ENCODE measurements around the gene ATG7. TPM values are rescaled to one million over a fixed set of nuclear protein-coding genes. Genes with fewer than 3 reads are reported as not detected.
"Not testable (repeated sequence)": the region's sequence is repeated elsewhere in the genome, so short reads cannot be mapped to it uniquely, and the experiment has no call there.

ATG7 gene
- polyA plus RNA-seq, 1 donor = 16.6 TPM

GRCh38 chr3:11570789-11571495, 298.7 kb downstream of the ATG7 start:
- Histone ChIP-seq H3K27ac (ENCODE audit: low read length) (no peak overlapping the region), H3K4me1 (ENCODE audit: control insufficient read depth, insufficient read depth, low read length) (peaks cover 2% of the 10 kb centered on the region), H3K4me3 (ENCODE audit: low read length) (no peak overlapping the region), H3K9me3 (ENCODE audit: control insufficient read depth, low read depth, low read length) (no peaks in the 10 kb centered on the region), H3K36me3 (ENCODE audit: control insufficient read depth, insufficient read depth, low read length) (peaks cover 56% of the 10 kb centered on the region), H3K27me3 (ENCODE audit: control insufficient read depth, insufficient read depth, low read length) (no peaks in the 10 kb centered on the region)
- WGBS (ENCODE audit: insufficient coverage, low lambda C conversion rate) = 100% methylated on average over 2 of the region's 20 CpGs
- DNase-seq = no peak

GRCh38 chr3:11572660-11573059, 300.5 kb downstream of the ATG7 start:
- not testable (repeated sequence) for H3K27ac ChIP-seq (ENCODE audit: low read length); H3K4me3 ChIP-seq (ENCODE audit: low read length); H3K4me1 ChIP-seq (ENCODE audit: control insufficient read depth, insufficient read depth, low read length); DNase-seq; H3K27me3 ChIP-seq (ENCODE audit: control insufficient read depth, insufficient read depth, low read length); H3K9me3 ChIP-seq (ENCODE audit: control insufficient read depth, low read depth, low read length)
- 100% methylated on average over 1 of the region's 11 CpGs for WGBS (ENCODE audit: insufficient coverage, low lambda C conversion rate)
- H3K36me3 ChIP-seq (ENCODE audit: control insufficient read depth, insufficient read depth, low read length) = peaks cover 42% of the 10 kb centered on the region

GRCh38 chr3:11574981-11575669, 302.9 kb downstream of the ATG7 start:
- DNase-seq = no peak
- Histone ChIP-seq H3K4me3 (ENCODE audit: low read length) (no peak overlapping the region), H3K27me3 (ENCODE audit: control insufficient read depth, insufficient read depth, low read length) (no peaks in the 10 kb centered on the region), H3K9me3 (ENCODE audit: control insufficient read depth, low read depth, low read length) (no peaks in the 10 kb centered on the region), H3K36me3 (ENCODE audit: control insufficient read depth, insufficient read depth, low read length) (peaks cover 26% of the 10 kb centered on the region), H3K4me1 (ENCODE audit: control insufficient read depth, insufficient read depth, low read length) (no peaks in the 10 kb centered on the region), H3K27ac (ENCODE audit: low read length) (no peak overlapping the region)
- WGBS (ENCODE audit: insufficient coverage, low lambda C conversion rate) = no CpG with 5 or more reads among the region's 20 CpGs

- Histone ChIP-seq H3K9me3 (ENCODE audit: control insufficient read depth, low read depth, low read length) (no peaks in the 10 kb centered on the region), H3K36me3 (ENCODE audit: control insufficient read depth, insufficient read depth, low read length) (peaks cover 26% of the 10 kb centered on the region), H3K27me3 (ENCODE audit: control insufficient read depth, insufficient read depth, low read length) (no peaks in the 10 kb centered on the region), H3K4me1 (ENCODE audit: control insufficient read depth, insufficient read depth, low read length) (no peaks in the 10 kb centered on the region), H3K4me3 (ENCODE audit: low read length) (no peak overlapping the region), H3K27ac (ENCODE audit: low read length) (no peak overlapping the region)
- DNase-seq = no peak
- no CpG with 5 or more reads among the region's 10 CpGs for WGBS (ENCODE audit: insufficient coverage, low lambda C conversion rate)
Observed at GRCh38 chr3:11575677-11576076, 303.5 kb downstream of the ATG7 start.

- Histone ChIP-seq H3K27me3 (ENCODE audit: control insufficient read depth, insufficient read depth, low read length) (no peaks in the 10 kb centered on the region), H3K4me3 (ENCODE audit: low read length) (no peak overlapping the region), H3K4me1 (ENCODE audit: control insufficient read depth, insufficient read depth, low read length) (peaks cover 4% of the 10 kb centered on the region), H3K9me3 (ENCODE audit: control insufficient read depth, low read depth, low read length) (no peaks in the 10 kb centered on the region), H3K36me3 (ENCODE audit: control insufficient read depth, insufficient read depth, low read length) (peaks cover 22% of the 10 kb centered on the region), H3K27ac (ENCODE audit: low read length) (no peak overlapping the region)
- DNase-seq = no peak
- WGBS (ENCODE audit: insufficient coverage, low lambda C conversion rate) = no CpG with 5 or more reads among the region's 9 CpGs
Observed at GRCh38 chr3:11576453-11576852, 304.3 kb downstream of the ATG7 start.

- Histone ChIP-seq H3K27ac (ENCODE audit: low read length) (no peak overlapping the region), H3K9me3 (ENCODE audit: control insufficient read depth, low read depth, low read length) (no peaks in the 10 kb centered on the region), H3K36me3 (ENCODE audit: control insufficient read depth, insufficient read depth, low read length) (peaks cover 18% of the 10 kb centered on the region), H3K4me1 (ENCODE audit: control insufficient read depth, insufficient read depth, low read length) (peaks cover 12% of the 10 kb centered on the region), H3K4me3 (ENCODE audit: low read length) (no peak overlapping the region), H3K27me3 (ENCODE audit: control insufficient read depth, insufficient read depth, low read length) (no peaks in the 10 kb centered on the region)
- DNase-seq = no peak
- WGBS (ENCODE audit: insufficient coverage, low lambda C conversion rate) = no CpG with 5 or more reads among the region's 8 CpGs
Observed at GRCh38 chr3:11578169-11578568, 306.0 kb downstream of the ATG7 start.

GRCh38 chr3:11580645-11581044, 308.4 kb downstream of the ATG7 start:
- DNase-seq = no peak
- Histone ChIP-seq H3K4me3 (ENCODE audit: low read length) (no peak overlapping the region), H3K4me1 (ENCODE audit: control insufficient read depth, insufficient read depth, low read length) (peaks cover 12% of the 10 kb centered on the region), H3K27me3 (ENCODE audit: control insufficient read depth, insufficient read depth, low read length) (no peaks in the 10 kb centered on the region), H3K9me3 (ENCODE audit: control insufficient read depth, low read depth, low read length) (no peaks in the 10 kb centered on the region), H3K27ac (ENCODE audit: low read length) (no peak overlapping the region), H3K36me3 (ENCODE audit: control insufficient read depth, insufficient read depth, low read length) (peaks cover 1% of the 10 kb centered on the region)
- WGBS (ENCODE audit: insufficient coverage, low lambda C conversion rate) = no CpG with 5 or more reads among the region's 2 CpGs

- H3K27me3 ChIP-seq (ENCODE audit: control insufficient read depth, insufficient read depth, low read length) = no peaks in the 10 kb centered on the region
- 20% methylated on average over 1 of the region's 16 CpGs for WGBS (ENCODE audit: insufficient coverage, low lambda C conversion rate)
- H3K9me3 ChIP-seq (ENCODE audit: control insufficient read depth, low read depth, low read length) = no peaks in the 10 kb centered on the region
- peaks cover 12% of the 10 kb centered on the region for H3K4me1 ChIP-seq (ENCODE audit: control insufficient read depth, insufficient read depth, low read length)
- DNase-seq = peak in 1 of 2 donors; percentile 67
- H3K36me3 ChIP-seq (ENCODE audit: control insufficient read depth, insufficient read depth, low read length) = no peaks in the 10 kb centered on the region
- peak overlapping the region; percentile 29 for H3K27ac ChIP-seq (ENCODE audit: low read length)
- peak overlapping the region; percentile 26 for H3K4me3 ChIP-seq (ENCODE audit: low read length)
Observed at GRCh38 chr3:11581237-11582190, 309.3 kb downstream of the ATG7 start.

GRCh38 chr3:11582191-11582968, 310.2 kb downstream of the ATG7 start:
- no CpG with 5 or more reads among the region's 13 CpGs for WGBS (ENCODE audit: insufficient coverage, low lambda C conversion rate)
- H3K4me3 ChIP-seq (ENCODE audit: low read length) = peak overlapping the region; percentile 26
- H3K27ac ChIP-seq (ENCODE audit: low read length) = peak overlapping the region; percentile 29
- peak; percentile 51 to 73 for DNase-seq
- H3K9me3 ChIP-seq (ENCODE audit: control insufficient read depth, low read depth, low read length) = no peaks in the 10 kb centered on the region
- peaks cover 12% of the 10 kb centered on the region for H3K4me1 ChIP-seq (ENCODE audit: control insufficient read depth, insufficient read depth, low read length)
- H3K36me3 ChIP-seq (ENCODE audit: control insufficient read depth, insufficient read depth, low read length) = no peaks in the 10 kb centered on the region
- H3K27me3 ChIP-seq (ENCODE audit: control insufficient read depth, insufficient read depth, low read length) = no peaks in the 10 kb centered on the region

GRCh38 chr3:11583235-11583634, 311.0 kb downstream of the ATG7 start:
- Histone ChIP-seq H3K9me3 (ENCODE audit: control insufficient read depth, low read depth, low read length) (no peaks in the 10 kb centered on the region), H3K27ac (ENCODE audit: low read length) (peak overlapping the region; percentile 29), H3K27me3 (ENCODE audit: control insufficient read depth, insufficient read depth, low read length) (no peaks in the 10 kb centered on the region), H3K4me3 (ENCODE audit: low read length) (no peak overlapping the region), H3K36me3 (ENCODE audit: control insufficient read depth, insufficient read depth, low read length) (no peaks in the 10 kb centered on the region), H3K4me1 (ENCODE audit: control insufficient read depth, insufficient read depth, low read length) (peaks cover 12% of the 10 kb centered on the region)
- DNase-seq = no peak

Measured in large intestine (tissue), 3 donors.